GM19240 (cell line): ENCODE results near the gene DGKG.

Source experiments
- DNase-seq: peaks from one replicate; pipeline ENCODE4 v3.0.0; 2011; ENCODE audit warnings: low spot score; ENCODE audit not compliant: insufficient read length

DGKG gene

DNA sequence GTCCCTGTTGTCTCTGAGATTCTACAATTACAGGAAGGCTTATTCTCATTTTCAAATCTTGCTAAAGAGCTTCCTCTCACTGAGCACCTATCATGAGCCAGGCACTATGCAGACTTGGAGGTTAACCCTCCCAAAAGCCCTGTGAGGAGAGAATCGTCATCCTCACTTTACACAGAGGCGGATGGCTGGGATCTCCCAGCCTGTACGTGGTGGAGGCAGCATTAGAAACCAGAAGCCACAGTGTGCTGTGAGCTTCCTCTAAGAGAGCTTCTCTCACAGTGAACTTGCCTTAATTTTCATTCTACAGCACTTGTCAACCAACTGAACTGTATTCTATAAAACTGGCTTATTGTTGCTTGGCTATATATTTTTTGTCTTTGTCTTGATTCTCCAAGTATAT is 6.1 kb upstream of the DGKG start:
- DNase-seq = no peak

- no peak for DNase-seq
These were observed 5.6 kb upstream of the DGKG start for GRCh38 chr3:186367631-186368030.

- no peak for DNase-seq
These were observed 4.2 kb upstream of the DGKG start for GRCh38 chr3:186366206-186366605.

DNA sequence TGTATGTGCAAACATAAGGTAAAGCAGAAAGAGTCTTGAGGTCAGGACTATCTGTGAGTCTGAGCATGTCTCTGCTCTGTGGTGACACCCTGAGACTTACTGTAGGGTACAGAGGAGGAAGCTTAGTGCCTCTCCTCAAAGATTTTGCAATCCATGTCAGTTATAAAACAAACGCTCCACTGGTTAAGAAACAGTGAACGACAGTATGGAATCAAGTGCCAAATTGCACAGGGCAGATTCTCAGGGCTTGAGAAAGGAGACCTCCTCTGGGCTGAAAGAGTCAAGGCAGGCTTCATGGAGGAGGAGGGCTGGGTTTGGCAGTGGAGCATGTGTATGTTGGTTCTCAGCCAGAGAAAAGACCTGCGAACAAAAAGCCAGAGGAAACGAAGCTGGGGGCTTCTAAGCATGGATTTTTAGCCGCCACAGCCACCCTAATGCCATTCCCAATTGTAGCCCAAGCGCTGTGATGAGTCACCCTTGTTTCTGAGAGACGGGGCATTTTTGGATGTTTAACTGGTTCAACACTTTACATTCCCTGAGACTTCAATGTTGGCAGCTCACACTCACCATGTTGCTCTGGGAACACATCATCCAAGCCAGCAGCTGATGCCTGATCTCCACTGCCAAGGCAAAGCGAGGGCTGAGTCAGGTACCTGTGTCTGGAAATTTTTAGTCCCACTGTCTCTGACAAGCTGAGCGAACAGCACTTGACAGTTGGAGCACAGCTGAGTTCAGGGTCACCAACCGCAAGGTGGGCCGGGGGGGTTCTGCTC is 3.4 kb upstream of the DGKG start:
- no peak for DNase-seq

- DNase-seq = no peak
These were observed 954 bp upstream of the DGKG start for GRCh38 chr3:186362988-186363387.

DNA sequence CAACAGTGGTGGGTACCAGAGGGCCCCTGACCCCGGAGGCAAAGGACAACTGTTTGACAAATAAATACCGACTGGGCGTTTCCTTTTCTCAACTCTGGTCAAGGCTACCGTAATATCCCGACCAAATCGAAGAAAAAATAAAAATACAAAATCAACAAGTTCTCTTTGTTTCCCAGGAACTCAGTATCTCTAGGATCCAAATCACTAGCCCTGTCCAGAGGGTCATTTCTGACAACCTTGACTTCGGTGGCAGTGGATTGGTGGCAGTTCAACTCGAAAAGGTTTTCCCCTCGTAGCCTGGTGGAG is 456 bp upstream of the DGKG start:
- DNase-seq = no peak

- DNase-seq = no peak
These were observed 730 bp downstream of the DGKG start for GRCh38 chr3:186361246-186361761.

DNA sequence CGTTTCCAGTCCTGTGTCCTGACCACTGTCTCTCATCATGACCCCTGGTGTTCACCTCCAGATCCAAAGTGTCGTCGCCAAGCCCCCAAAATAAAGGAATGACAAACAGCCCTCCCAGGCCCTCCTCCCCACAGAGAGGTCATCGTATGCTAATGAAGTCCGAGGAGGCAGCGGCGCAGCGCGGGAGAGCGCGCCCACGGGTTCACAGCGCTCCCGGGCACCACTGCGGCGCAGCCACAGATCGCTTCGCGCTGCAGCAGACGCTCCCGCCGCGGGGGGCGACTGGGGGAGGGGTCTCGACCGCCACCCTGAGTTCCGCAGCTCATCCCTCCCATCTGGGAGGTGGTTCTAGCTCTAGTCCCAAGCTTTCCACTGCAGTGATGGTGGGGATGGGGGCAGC is 1.3 kb downstream of the DGKG start:
- no peak for DNase-seq

GRCh38 chr3:186359078-186359477 is 3.0 kb downstream of the DGKG start:
- DNase-seq = no peak

GRCh38 chr3:186356152-186356551 is 5.9 kb downstream of the DGKG start:
- no peak for DNase-seq

- DNase-seq = no peak
These were observed 7.9 kb downstream of the DGKG start for GRCh38 chr3:186354100-186354499.

GRCh38 chr3:186352369-186352768 is 9.7 kb downstream of the DGKG start:
- DNase-seq = no peak

DNA sequence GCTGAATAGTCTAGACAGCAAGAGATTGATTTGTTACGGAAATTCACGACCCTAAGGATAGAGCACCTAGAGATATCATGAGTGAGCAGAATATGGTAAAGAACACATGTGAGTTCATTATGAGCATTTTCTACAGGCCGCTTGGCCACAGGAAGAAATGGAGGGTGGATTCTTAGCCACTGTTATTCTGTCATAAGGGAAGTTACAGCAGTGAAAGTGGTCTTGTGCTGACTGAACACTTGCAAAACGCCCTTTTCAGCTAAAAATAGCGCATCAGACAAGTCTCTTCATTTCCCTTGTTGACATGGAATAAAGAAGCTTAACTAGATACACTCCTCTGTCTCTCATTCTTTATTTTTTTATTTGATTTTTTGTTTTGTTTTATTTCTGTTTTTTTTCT is 19.8 kb downstream of the DGKG start:
- DNase-seq = no peak

- DNase-seq = no peak
These were observed 21.8 kb downstream of the DGKG start for GRCh38 chr3:186340204-186340603.

DNA sequence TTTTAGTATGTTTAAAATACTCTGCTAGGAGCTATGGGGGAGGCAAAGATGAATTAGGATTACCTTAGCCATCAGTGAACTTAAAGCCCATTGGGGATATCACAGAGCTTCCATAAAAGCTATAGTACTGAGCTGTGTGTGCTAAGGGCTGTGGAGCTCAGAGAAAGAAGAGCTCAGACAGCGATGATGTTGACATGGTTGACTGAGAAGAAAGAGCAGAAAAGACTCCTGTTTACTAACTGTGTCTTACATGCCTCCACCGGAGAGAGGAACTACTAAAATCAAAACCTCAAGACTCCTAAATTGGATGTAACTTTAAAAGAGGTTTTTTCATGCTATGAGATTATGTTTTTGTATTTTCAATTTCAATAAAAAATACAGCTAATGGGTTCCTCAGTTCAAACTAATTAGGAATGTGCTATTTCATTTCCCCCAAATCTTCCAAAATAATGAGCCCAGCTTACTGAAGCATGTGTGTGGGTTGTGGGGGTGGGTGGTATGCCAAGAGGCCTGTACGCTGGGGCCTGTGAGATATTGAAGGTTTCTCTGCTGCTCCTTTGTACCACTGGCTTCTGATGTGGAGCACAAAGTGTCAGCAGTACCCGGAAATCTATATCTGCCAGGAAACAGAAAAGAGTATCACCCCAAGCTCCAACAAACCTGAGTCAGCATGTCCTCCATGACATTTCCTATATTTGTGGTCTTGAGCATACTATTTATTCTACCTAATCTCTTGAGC is 22.7 kb downstream of the DGKG start:
- DNase-seq = no peak

DNA sequence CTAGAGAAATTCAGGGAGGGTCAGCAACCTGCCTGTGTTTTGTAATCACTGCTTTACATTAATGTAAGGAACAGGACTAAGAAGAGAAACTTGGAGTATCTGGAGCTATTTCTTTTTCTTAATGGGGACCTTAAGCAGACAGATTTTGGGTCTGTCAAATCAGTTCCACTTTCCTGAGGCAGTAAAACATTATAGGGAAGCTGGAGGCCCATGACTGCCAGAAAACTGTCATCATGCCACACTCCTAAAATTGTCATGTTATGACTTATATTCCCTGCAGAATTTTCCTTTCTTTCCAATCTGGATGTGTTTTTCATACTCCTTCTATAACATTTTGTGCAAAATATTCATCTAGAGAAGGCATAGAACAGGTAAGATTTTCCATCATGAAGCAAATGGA is 28.8 kb downstream of the DGKG start:
- no peak for DNase-seq

- DNase-seq = no peak
These were observed 31.1 kb downstream of the DGKG start for GRCh38 chr3:186330772-186331460.

DNA sequence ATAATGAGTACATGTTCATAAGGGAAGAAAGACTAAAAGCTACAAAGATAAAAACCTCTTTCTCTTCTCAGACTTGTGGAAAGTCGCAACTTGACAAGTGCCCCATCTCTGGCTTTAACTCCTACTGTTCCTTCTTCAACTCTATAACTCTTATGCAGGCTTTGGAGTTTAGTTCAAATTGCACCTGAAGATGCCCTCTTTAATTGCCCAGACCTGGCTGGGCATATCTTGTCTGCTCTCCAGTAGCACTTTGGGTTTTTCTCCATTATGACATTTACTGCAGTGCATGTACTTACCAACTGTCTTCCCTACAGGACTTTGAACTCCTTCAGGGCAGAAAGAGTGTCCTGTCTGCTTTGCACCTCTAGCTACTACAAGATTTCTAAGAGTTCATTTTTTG is 32.4 kb downstream of the DGKG start:
- no peak for DNase-seq

GRCh38 chr3:186327912-186328487 is 34.0 kb downstream of the DGKG start:
- no peak for DNase-seq

DNA sequence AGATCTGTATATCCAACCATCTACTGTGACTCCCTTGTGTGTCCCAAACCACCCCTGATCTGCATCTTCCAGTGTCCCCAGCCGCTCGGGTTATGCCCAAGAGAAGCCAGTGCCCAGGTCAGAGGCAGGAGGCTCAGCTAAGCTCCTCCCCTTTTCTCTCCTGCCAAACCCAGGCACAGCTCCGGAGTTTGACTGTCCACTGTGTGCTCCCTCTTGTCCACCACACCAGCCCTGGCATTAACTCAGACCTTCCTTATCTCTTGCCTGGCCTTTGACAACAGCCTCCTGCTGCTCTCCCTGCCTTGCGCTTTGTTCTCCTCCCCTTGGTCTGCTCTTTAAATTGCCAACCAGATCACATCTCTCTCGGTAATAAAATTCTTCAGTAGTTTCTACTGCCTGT is 39.3 kb downstream of the DGKG start:
- no peak for DNase-seq

- DNase-seq = no peak
These were observed 40.3 kb downstream of the DGKG start for GRCh38 chr3:186321746-186322145.
